Keratinocyte (primary cell): ENCODE data around the gene TMCO4. TPM values are rescaled to one million over a fixed set of nuclear protein-coding genes. Genes with fewer than 3 reads are reported as not detected.

Experiments
- DNase-seq: peaks from one replicate; pipeline ENCODE4 v3.0.0-alpha.2; 2011; ENCODE audit warnings: low read depth, missing footprints, low spot score
- FAIRE-seq: peaks from 2 replicates; lab custom pipeline; 2011; peaks lifted over from hg19 to GRCh38; lab: Jason Lieb, UNC
- H2AFZ ChIP-seq: 2 replicates; pipeline ENCODE4 v1.6.0; 2012; ENCODE audit warnings: low read length, control low read depth, inconsistent platforms; ENCODE audit not compliant: control insufficient read depth
- H3K27ac ChIP-seq: 2 replicates; pipeline ENCODE4 v1.5.1; 2011; ENCODE audit warnings: low read length; ENCODE audit not compliant: control insufficient read depth, insufficient read depth
- H3K27me3 ChIP-seq: 3 replicates; pipeline ENCODE4 v1.6.0; 2011; ENCODE audit warnings: low read length; ENCODE audit not compliant: control insufficient read depth, insufficient read depth; ENCODE audit errors: extremely low read depth
- H3K36me3 ChIP-seq, 2 experiments: 2 replicates in 1 of 2; 3 replicates in 1 of 2; pipeline ENCODE4 v1.5.1; 2011; ENCODE audit warnings: low read length in 2 of 2, mild to moderate bottlenecking in 1 of 2; ENCODE audit not compliant: control insufficient read depth in 2 of 2, insufficient read depth in 2 of 2; ENCODE audit errors: extremely low read depth in 1 of 2
- H3K4me1 ChIP-seq: 3 replicates; pipeline ENCODE4 v1.5.1; 2011; ENCODE audit warnings: low read length; ENCODE audit not compliant: control insufficient read depth, insufficient read depth; ENCODE audit errors: extremely low read depth
- H3K4me2 ChIP-seq: 3 replicates; pipeline ENCODE4 v1.6.0; 2011; ENCODE audit warnings: low read depth, low read length; ENCODE audit not compliant: control insufficient read depth, insufficient read depth; ENCODE audit errors: extremely low read depth
- H3K4me3 ChIP-seq, 3 experiments: fragments of 200-600 bp in 1 of 3; sonication (generic) in 1 of 3; 2 replicates in 2 of 3; 3 replicates in 1 of 3; pipeline ENCODE4 v1.5.1; 2011 to 2016; ENCODE audit warnings: low read length in 3 of 3, mild to moderate bottlenecking in 3 of 3, control low read depth in 2 of 3, inconsistent platforms in 1 of 3, low read depth in 1 of 3, mixed read lengths in 1 of 3, mixed run types in 1 of 3, moderate library complexity in 1 of 3; ENCODE audit not compliant: control insufficient read depth in 2 of 3, insufficient read depth in 2 of 3; ENCODE audit errors: extremely low read depth in 1 of 3
- H3K79me2 ChIP-seq: 2 replicates; pipeline ENCODE4 v1.6.0; 2012; ENCODE audit warnings: low read length; ENCODE audit not compliant: control insufficient read depth, insufficient read depth
- H3K9ac ChIP-seq: 3 replicates; pipeline ENCODE4 v1.6.0; 2011; ENCODE audit warnings: low read length; ENCODE audit not compliant: control insufficient read depth, insufficient read depth; ENCODE audit errors: extremely low read depth
- H3K9me1 ChIP-seq: 3 replicates; pipeline ENCODE4 v1.6.0; 2011; ENCODE audit warnings: low read length; ENCODE audit not compliant: control insufficient read depth, insufficient read depth; ENCODE audit errors: extremely low read depth
- H3K9me3 ChIP-seq: 2 replicates; pipeline ENCODE4 v1.5.1; 2012; ENCODE audit warnings: low read depth, low read length; ENCODE audit not compliant: control insufficient read depth
- H4K20me1 ChIP-seq: 3 replicates; pipeline ENCODE4 v1.6.0; 2011; ENCODE audit warnings: low read length; ENCODE audit not compliant: control insufficient read depth, insufficient read depth; ENCODE audit errors: extremely low read depth
- EZH2 ChIP-seq: IDR thresholded peaks from one replicate; pipeline ENCODE4 v1.6.1; 2012; ENCODE audit warnings: inconsistent platforms, mild to moderate bottlenecking, low read length, moderate library complexity
- dilution Hi-C: fragments of 300-500 bp; cut with MboI; formaldehyde crosslinking; loops from one replicate; pipeline ENCODE4 v1.7.0; 2020; ENCODE audit warnings: low sequenced_read_pairs; ENCODE audit not compliant: extremely low pct_ligation_motif_present
- polyA plus RNA-seq, 5 experiments: library from polyadenylated mRNA; depleted of rRNA in 3 of 5; stranded (reverse) in 3 of 5; stranded (forward) in 1 of 5; unstranded in 1 of 5; fragments of >200 nt; gene quantifications; 1 replicate in 1 of 5; 2 replicates in 3 of 5; 3 replicates in 1 of 5; pipeline versions ENCODE4 v1.2.1 to v1.2.3, GENCODE V29; 2011 to 2012; ENCODE audit warnings: missing spikeins in 2 of 5, low read depth in 1 of 5, low replicate concordance in 1 of 5
- TF ChIP-seq, protein P1 (sequence below), 3 experiments: IDR thresholded peaks in 1 of 3; conservative IDR thresholded peaks in 1 of 3; optimal IDR thresholded peaks in 1 of 3; 2 replicates in 2 of 3; 3 replicates in 1 of 3; pipeline versions ENCODE3 to v1.5.1; 2011; ENCODE audit warnings: low read length in 3 of 3, mild to moderate bottlenecking in 3 of 3, moderate library complexity in 2 of 3, control low read depth in 1 of 3, inconsistent platforms in 1 of 3; ENCODE audit not compliant: insufficient read depth in 2 of 3; ENCODE audit errors: extremely low read depth in 1 of 3

The TMCO4 gene
- polyA plus RNA-seq, 1 donor (not counting 4 experiments of a cell fraction or from before 2014, with no cell fraction given) = 1.2 TPM

DNA sequence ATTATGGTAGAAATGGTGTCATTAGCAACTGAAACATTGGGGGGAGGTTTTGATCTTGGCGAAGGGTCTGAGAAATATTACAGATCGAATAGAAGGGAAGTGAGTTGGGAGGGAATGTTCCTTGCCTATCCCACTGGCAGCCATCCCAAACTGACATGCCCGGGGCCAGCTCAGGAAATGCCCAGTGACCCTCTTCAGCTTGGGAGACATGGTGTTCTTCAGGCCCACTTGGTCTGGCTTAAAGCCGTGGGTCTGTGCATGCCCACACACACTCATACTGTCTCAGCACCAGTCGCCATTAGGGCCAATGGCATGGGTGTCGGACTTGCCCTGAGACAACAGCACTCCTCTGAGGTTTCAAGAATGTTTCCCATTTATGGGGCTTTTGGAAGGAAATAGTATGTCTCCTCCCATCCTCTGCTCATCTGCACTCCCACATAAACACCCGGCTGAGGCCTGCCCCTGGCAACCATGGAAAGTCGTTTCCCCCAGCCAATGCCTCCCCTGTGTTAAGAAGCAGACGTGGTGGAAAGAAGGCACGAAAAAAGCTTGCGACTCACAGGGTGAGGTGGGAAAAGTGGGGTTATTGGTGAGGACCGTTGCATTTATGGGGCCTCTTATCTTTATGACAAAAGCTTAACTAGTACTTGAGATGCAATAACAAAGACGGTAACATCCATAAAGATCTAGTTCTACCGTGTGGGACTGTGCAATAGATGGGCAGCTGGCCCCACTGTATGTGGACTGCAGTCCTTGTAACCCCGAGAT lies 13.3 kb upstream of the TMCO4 start:
- no peak overlapping the region for H3K4me2 ChIP-seq
- TF ChIP-seq, protein P1, sequence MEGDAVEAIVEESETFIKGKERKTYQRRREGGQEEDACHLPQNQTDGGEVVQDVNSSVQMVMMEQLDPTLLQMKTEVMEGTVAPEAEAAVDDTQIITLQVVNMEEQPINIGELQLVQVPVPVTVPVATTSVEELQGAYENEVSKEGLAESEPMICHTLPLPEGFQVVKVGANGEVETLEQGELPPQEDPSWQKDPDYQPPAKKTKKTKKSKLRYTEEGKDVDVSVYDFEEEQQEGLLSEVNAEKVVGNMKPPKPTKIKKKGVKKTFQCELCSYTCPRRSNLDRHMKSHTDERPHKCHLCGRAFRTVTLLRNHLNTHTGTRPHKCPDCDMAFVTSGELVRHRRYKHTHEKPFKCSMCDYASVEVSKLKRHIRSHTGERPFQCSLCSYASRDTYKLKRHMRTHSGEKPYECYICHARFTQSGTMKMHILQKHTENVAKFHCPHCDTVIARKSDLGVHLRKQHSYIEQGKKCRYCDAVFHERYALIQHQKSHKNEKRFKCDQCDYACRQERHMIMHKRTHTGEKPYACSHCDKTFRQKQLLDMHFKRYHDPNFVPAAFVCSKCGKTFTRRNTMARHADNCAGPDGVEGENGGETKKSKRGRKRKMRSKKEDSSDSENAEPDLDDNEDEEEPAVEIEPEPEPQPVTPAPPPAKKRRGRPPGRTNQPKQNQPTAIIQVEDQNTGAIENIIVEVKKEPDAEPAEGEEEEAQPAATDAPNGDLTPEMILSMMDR (optimal IDR thresholded peaks at IDR 0.05 in 1 of 3, IDR thresholded peaks at IDR 0.05 in 1 of 3, conservative IDR thresholded peaks at IDR 0.05 in 1 of 3; ENCODE audit: extremely low read depth in 1 of 3, insufficient read depth in 2 of 3, low read length in 3 of 3) = no peak
- no peak for TF ChIP-seq EZH2
- H3K36me3 ChIP-seq = no peaks in the 10 kb centered on the region
- H4K20me1 ChIP-seq = no peaks in the 10 kb centered on the region
- DNase-seq = no peak
- H3K27ac ChIP-seq = no peak overlapping the region
- no peaks in the 10 kb centered on the region for H3K9me1 ChIP-seq
- H2AFZ ChIP-seq = no peak overlapping the region
- peaks cover 9% of the 10 kb centered on the region for H3K27me3 ChIP-seq
- no peak overlapping the region for H3K4me3 ChIP-seq
- H3K4me1 ChIP-seq = no peaks in the 10 kb centered on the region
- FAIRE-seq = no peak
- H3K79me2 ChIP-seq = no peaks in the 10 kb centered on the region
- H3K9ac ChIP-seq = no peak overlapping the region
- H3K9me3 ChIP-seq = no peaks in the 10 kb centered on the region
- dilution Hi-C loops = no loop called here

GRCh38 chr1:19811206-19811851 lies 11.6 kb upstream of the TMCO4 start:
- Histone ChIP-seq H3K79me2 (no peaks in the 10 kb centered on the region), H3K4me1 (no peaks in the 10 kb centered on the region), H4K20me1 (no peaks in the 10 kb centered on the region), H3K9ac (no peak overlapping the region), H3K4me2 (no peak overlapping the region), H3K36me3 (no peaks in the 10 kb centered on the region), H3K9me1 (no peaks in the 10 kb centered on the region), H3K4me3 (no peak overlapping the region), H3K27me3 (peaks cover 9% of the 10 kb centered on the region), H2AFZ (no peak overlapping the region), H3K9me3 (no peaks in the 10 kb centered on the region), H3K27ac (no peak overlapping the region)
- no peak for TF ChIP-seq EZH2
- TF ChIP-seq, protein P1 (optimal IDR thresholded peaks at IDR 0.05 in 1 of 3, IDR thresholded peaks at IDR 0.05 in 1 of 3, conservative IDR thresholded peaks at IDR 0.05 in 1 of 3; ENCODE audit: extremely low read depth in 1 of 3, insufficient read depth in 2 of 3, low read length in 3 of 3) = peak; percentile 58 to 82 (median 81)
- FAIRE-seq = peak; percentile 32
- dilution Hi-C loops = no loop called here
- DNase-seq = no peak
